GM23338 (cell line): ENCODE measurements around the gene DMRT1. TPM values are rescaled to one million over a fixed set of nuclear protein-coding genes. Genes with fewer than 3 reads are reported as not detected.

Experiments used
- ATAC-seq: fragments of 200-7000 bp; cut with Tn5 transposase; 3 replicates; pipeline ENCODE4 v1.9.1; 2020
- DNase-seq: peaks from one replicate; pipeline ENCODE4 v3.0.0-alpha.2; 2015; ENCODE audit warnings: low spot score
- H2AFZ ChIP-seq: fragments of 200-600 bp; sonication (generic); 2 replicates; pipeline ENCODE4 v1.8.0; 2016; ENCODE audit warnings: antibody characterized with exemption, mild to moderate bottlenecking, moderate library complexity
- H3F3A ChIP-seq: fragments of 200-600 bp; sonication (generic); replicated peaks from 2 replicates; pipeline ENCODE4 v1.8.0; 2017; ENCODE audit warnings: antibody characterized with exemption, mixed run types, low read depth
- H3K27ac ChIP-seq: fragments of 200-600 bp; sonication (generic); 2 replicates; pipeline ENCODE4 v1.6.1; 2016; ENCODE audit warnings: low read depth
- H3K27me3 ChIP-seq: fragments of 200-600 bp; sonication (generic); 2 replicates; pipeline ENCODE4 v1.8.0; 2016; ENCODE audit warnings: mild to moderate bottlenecking, mixed run types, moderate library complexity; ENCODE audit not compliant: insufficient read depth
- H3K36me3 ChIP-seq: fragments of 200-600 bp; sonication (generic); 2 replicates; pipeline ENCODE4 v1.8.0; 2016; ENCODE audit warnings: mild to moderate bottlenecking; ENCODE audit not compliant: insufficient read depth
- H3K4me1 ChIP-seq: fragments of 200-600 bp; sonication (generic); 2 replicates; pipeline ENCODE4 v1.8.0; 2016; ENCODE audit warnings: mild to moderate bottlenecking, moderate library complexity; ENCODE audit not compliant: insufficient read depth
- H3K4me2 ChIP-seq: fragments of 200-600 bp; sonication (generic); 2 replicates; pipeline ENCODE4 v1.7.1; 2017; ENCODE audit warnings: mixed run types
- H3K4me3 ChIP-seq: fragments of 200-600 bp; sonication (generic); 2 replicates; pipeline ENCODE4 v1.6.1; 2016; ENCODE audit warnings: mixed run types
- H3K79me2 ChIP-seq: fragments of 200-600 bp; sonication (generic); replicated peaks from 2 replicates; pipeline ENCODE4 v1.8.0; 2017; ENCODE audit warnings: mild to moderate bottlenecking; ENCODE audit not compliant: insufficient read depth
- H3K9me2 ChIP-seq: fragments of 200-600 bp; sonication (generic); 2 replicates; pipeline ENCODE4 v1.8.0; 2017; ENCODE audit not compliant: insufficient read depth
- H4K20me1 ChIP-seq: fragments of 200-600 bp; sonication (generic); replicated peaks from 2 replicates; pipeline ENCODE4 v1.8.0; 2017; ENCODE audit warnings: mild to moderate bottlenecking; ENCODE audit not compliant: insufficient read depth
- H3K27ac Mint-ChIP-seq: 2 replicates; pipeline ENCODE4 v1.8.0; 2020; ENCODE audit warnings: inconsistent platforms, mild to moderate bottlenecking, moderate library complexity, mixed read lengths
- H3K27me3 Mint-ChIP-seq: 3 replicates; pipeline ENCODE4 v1.8.0; 2022; ENCODE audit warnings: low read depth, mild to moderate bottlenecking, moderate library complexity, mixed read lengths, inconsistent platforms; ENCODE audit not compliant: insufficient read depth, poor library complexity
- H3K36me3 Mint-ChIP-seq: 3 replicates; pipeline ENCODE4 v1.8.0; 2021; ENCODE audit warnings: low read depth, mild to moderate bottlenecking, inconsistent platforms, moderate library complexity, mixed read lengths
- H3K4me1 Mint-ChIP-seq: 3 replicates; pipeline ENCODE4 v1.8.0; 2020; ENCODE audit warnings: mild to moderate bottlenecking, inconsistent platforms, mixed read lengths
- H3K4me3 Mint-ChIP-seq: 3 replicates; pipeline ENCODE4 v1.8.0; 2021; ENCODE audit warnings: moderate library complexity, mild to moderate bottlenecking, inconsistent platforms, mixed read lengths
- H3K9me3 Mint-ChIP-seq: 3 replicates; pipeline ENCODE4 v1.8.0; 2020; ENCODE audit warnings: moderate library complexity, mild to moderate bottlenecking, inconsistent platforms, mixed read lengths
- CREB1 ChIP-seq: fragments of 250-450 bp; sonication (Bioruptor Pico); IDR thresholded peaks from 2 replicates; pipeline ENCODE4 v1.5.0; 2020; ENCODE audit warnings: low read depth, mild to moderate bottlenecking, moderate library complexity
- EZH2phosphoT487 ChIP-seq: fragments of 200-600 bp; sonication (generic); IDR thresholded peaks from one replicate; pipeline ENCODE4 v1.8.1; 2018; ENCODE audit warnings: antibody characterized with exemption; ENCODE audit not compliant: unreplicated experiment
- NANOG ChIP-seq: IDR thresholded peaks from 2 replicates; pipeline ENCODE4 v1.6.1; 2016; ENCODE audit warnings: antibody characterized with exemption, borderline replicate concordance
- ZNF114 ChIP-seq: fragments of 250-450 bp; sonication (Bioruptor Pico); IDR thresholded peaks from 2 replicates; pipeline ENCODE4 v1.5.0; 2020; ENCODE audit warnings: mild to moderate bottlenecking, moderate library complexity
- polyA plus RNA-seq: library from polyadenylated mRNA; unstranded; fragments of >200 nt; fragmentation: Nextera tagmentation; extraction: Ambion mirVana; gene quantifications from 2 replicates; pipeline ENCODE4 v1.2.1, GENCODE V29; 2016
- total RNA-seq: library from RNA; depleted of rRNA; stranded (reverse); fragments of >200 nt; shearing (Covaris generic); gene quantifications from 2 replicates; pipeline ENCODE4 v1.2.3, GENCODE V29; 2014
- TF ChIP-seq, protein P1 (sequence below), 2 experiments: fragments of 200-600 bp in 1 of 2; sonication (generic) in 1 of 2; conservative IDR thresholded peaks; 2 replicates each; pipeline versions ENCODE4 v1.5.1 to v1.6.1; 2016 to 2017; ENCODE audit warnings: antibody characterized with exemption in 2 of 2, low read depth in 2 of 2, mild to moderate bottlenecking in 2 of 2, moderate library complexity in 1 of 2

DMRT1 gene
- total and polyA plus RNA-seq, 2 experiments from 2014 or later, result not detected

- DNase-seq (peak; percentile 64), ATAC-seq (peak; percentile 81)
- peaks cover 7% of the 10 kb centered on the region for H3K27me3 Mint-ChIP-seq
- peaks cover 3% of the 10 kb centered on the region; the same call in 2 of the 3 replicates for H3K9me3 Mint-ChIP-seq
- H3K36me3 Mint-ChIP-seq, result no peaks in the 10 kb centered on the region
- Histone ChIP-seq H4K20me1 (no peaks in the 10 kb centered on the region), H3K36me3 (no peaks in the 10 kb centered on the region), H3K79me2 (no peaks in the 10 kb centered on the region), H3K27ac (no peak overlapping the region), H3K4me3 (no peak overlapping the region), H3K4me1 (0 out of 2 replicates have a peak, but pooled peaks cover 6% of the 10 kb centered on the region), H2AFZ (peak overlapping the region; percentile 39; the same call in 1 of the 2 replicates), H3K9me2 (no peaks in the 10 kb centered on the region), H3K4me2 (no peak overlapping the region), H3F3A (0 out of 2 replicates have a peak, but pooled peaks cover 4% of the 10 kb centered on the region), H3K27me3 (no peaks in the 10 kb centered on the region)
- TF ChIP-seq EZH2phosphoT487, result no peak
- TF ChIP-seq, protein P1, sequence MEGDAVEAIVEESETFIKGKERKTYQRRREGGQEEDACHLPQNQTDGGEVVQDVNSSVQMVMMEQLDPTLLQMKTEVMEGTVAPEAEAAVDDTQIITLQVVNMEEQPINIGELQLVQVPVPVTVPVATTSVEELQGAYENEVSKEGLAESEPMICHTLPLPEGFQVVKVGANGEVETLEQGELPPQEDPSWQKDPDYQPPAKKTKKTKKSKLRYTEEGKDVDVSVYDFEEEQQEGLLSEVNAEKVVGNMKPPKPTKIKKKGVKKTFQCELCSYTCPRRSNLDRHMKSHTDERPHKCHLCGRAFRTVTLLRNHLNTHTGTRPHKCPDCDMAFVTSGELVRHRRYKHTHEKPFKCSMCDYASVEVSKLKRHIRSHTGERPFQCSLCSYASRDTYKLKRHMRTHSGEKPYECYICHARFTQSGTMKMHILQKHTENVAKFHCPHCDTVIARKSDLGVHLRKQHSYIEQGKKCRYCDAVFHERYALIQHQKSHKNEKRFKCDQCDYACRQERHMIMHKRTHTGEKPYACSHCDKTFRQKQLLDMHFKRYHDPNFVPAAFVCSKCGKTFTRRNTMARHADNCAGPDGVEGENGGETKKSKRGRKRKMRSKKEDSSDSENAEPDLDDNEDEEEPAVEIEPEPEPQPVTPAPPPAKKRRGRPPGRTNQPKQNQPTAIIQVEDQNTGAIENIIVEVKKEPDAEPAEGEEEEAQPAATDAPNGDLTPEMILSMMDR (conservative IDR thresholded peaks at IDR 0.05; ENCODE audit: low read depth in 2 of 2), result peak; percentile 38 to 57; a peak in 3 of 4 replicates
- no peak overlapping the region for H3K4me3 Mint-ChIP-seq
- no peak overlapping the region for H3K27ac Mint-ChIP-seq
- no peaks in the 10 kb centered on the region for H3K4me1 Mint-ChIP-seq
Measured at GRCh38 chr9:892123-892522, 50.6 kb downstream of the DMRT1 start.

DNA sequence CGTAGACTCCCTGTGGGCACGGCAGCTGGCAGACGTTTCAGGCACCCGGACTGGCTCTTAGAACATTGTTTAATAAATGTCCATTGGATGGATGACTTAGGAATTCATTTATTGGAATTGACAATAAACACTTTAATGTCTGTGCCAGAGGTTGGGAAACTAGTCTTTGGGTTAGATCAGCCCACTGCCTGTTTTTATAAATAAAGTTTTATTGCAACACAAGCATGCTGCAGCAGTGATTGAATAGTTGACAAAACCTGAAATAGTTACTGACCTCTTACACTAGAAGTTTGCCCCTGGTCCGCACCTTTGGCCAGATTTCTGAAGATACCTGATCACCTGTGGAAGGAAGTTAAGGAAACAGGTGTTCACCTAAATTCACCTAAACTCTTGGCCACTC is 51.6 kb downstream of the DMRT1 start:
- no peak overlapping the region for H3K27ac ChIP-seq
- no peak for TF ChIP-seq ZNF114
- no peaks in the 10 kb centered on the region for H3K9me2 ChIP-seq
- peaks cover 3% of the 10 kb centered on the region; the same call in 2 of the 3 replicates for H3K9me3 Mint-ChIP-seq
- no peak overlapping the region for H3K4me2 ChIP-seq
- no peaks in the 10 kb centered on the region for H3K36me3 Mint-ChIP-seq
- H3K79me2 ChIP-seq, result no peaks in the 10 kb centered on the region
- no peak for ATAC-seq
- DNase-seq, result no peak
- H4K20me1 ChIP-seq, result no peaks in the 10 kb centered on the region
- H3F3A ChIP-seq, result 0 out of 2 replicates have a peak, but pooled peaks cover 4% of the 10 kb centered on the region
- H2AFZ ChIP-seq, result no peak overlapping the region
- no peaks in the 10 kb centered on the region for H3K27me3 ChIP-seq
- no peaks in the 10 kb centered on the region for H3K4me1 Mint-ChIP-seq
- H3K4me3 ChIP-seq, result no peak overlapping the region
- peaks cover 6% of the 10 kb centered on the region; the same call in 1 of the 2 replicates for H3K4me1 ChIP-seq
- H3K36me3 ChIP-seq, result no peaks in the 10 kb centered on the region
- peaks cover 7% of the 10 kb centered on the region for H3K27me3 Mint-ChIP-seq
- no peak overlapping the region for H3K4me3 Mint-ChIP-seq
- no peak overlapping the region for H3K27ac Mint-ChIP-seq

DNA sequence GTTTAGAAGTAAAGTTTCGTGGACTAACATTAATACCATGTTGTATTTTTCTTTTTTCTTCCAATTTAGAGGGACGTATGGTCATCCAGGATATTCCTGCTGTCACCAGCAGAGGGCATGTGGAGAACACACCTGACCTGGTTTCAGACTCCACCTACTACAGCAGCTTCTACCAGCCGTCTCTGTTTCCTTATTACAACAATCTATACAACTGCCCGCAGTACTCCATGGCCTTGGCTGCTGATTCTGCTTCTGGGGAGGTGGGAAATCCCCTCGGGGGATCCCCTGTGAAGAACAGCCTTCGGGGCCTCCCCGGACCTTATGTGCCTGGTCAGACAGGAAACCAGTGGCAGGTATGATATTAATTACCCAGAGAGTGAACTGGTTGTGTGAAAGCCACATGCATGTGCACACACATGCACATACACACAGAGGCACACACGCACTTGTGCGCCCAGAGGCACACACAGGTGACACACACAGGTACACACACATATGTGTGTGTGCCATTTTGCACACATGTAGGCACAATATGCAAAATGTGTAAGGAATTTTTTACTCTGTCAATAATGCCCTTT is 52.4 kb downstream of the DMRT1 start:
- no peak overlapping the region; the same call in 2 of the 3 replicates for H3K4me3 Mint-ChIP-seq
- no peak overlapping the region for H3K27ac Mint-ChIP-seq
- peak; percentile 91 for ATAC-seq
- peaks cover 3% of the 10 kb centered on the region; the same call in 2 of the 3 replicates for H3K9me3 Mint-ChIP-seq
- no peak overlapping the region for H3K4me2 ChIP-seq
- peaks cover 14% of the 10 kb centered on the region for H3K4me1 ChIP-seq
- H3K36me3 ChIP-seq, result no peaks in the 10 kb centered on the region
- 0 out of 2 replicates have a peak, but pooled peaks cover 4% of the 10 kb centered on the region for H3F3A ChIP-seq
- H2AFZ ChIP-seq, result no peak overlapping the region
- no peaks in the 10 kb centered on the region for H3K36me3 Mint-ChIP-seq
- peak; percentile 81 for DNase-seq
- no peaks in the 10 kb centered on the region for H3K79me2 ChIP-seq
- peaks cover 10% of the 10 kb centered on the region for H3K27me3 Mint-ChIP-seq
- TF ChIP-seq NANOG, result 0 out of 2 replicates have a peak, but pooled peaks have one; percentile 18
- TF ChIP-seq, protein P1 (conservative IDR thresholded peaks at IDR 0.05; ENCODE audit: low read depth in 2 of 2), result peak; percentile 89 to 97
- no peak for TF ChIP-seq CREB1
- no peaks in the 10 kb centered on the region for H3K27me3 ChIP-seq
- H3K4me3 ChIP-seq, result no peak overlapping the region
- H3K27ac ChIP-seq, result no peak overlapping the region
- peaks cover 7% of the 10 kb centered on the region for H3K4me1 Mint-ChIP-seq
- no peaks in the 10 kb centered on the region for H4K20me1 ChIP-seq
- H3K9me2 ChIP-seq, result no peaks in the 10 kb centered on the region
